NCI-H2081 treated with DMSO at 0.1 percent for 48 hours (cell line): ENCODE measurements around the gene EMC10.
"Not testable (repeated sequence)": the region's sequence is repeated elsewhere in the genome, so short reads cannot be mapped to it uniquely, and the experiment has no call there.

Experiments used
- DNase-seq: peaks from one replicate; lab custom pipeline; 2025; lab: John Stamatoyannopoulos, UW

Gene EMC10

GRCh38 chr19:50515168-50515561, 38.9 kb downstream of the EMC10 start:
- DNase-seq = no peak

DNA sequence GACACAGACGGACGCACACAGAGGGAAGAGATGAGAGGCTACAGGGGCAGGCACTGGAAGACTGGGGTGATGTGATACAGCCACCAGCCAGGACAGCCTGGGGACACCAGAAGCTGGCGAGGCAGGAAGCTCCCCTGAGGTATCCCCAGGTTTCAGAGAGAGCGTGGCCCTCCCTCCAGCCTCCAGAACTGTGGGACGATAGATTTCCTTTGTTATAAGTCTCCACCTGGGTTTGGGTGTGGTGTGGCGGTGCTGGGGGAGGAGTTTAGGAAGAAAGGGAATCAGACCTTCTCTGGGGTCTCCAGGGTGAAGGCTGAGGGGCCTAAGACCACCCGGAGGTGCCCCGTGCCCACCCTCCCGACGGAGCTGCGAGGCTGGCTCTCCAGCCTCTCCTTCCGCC, 40.1 kb downstream of the EMC10 start:
- DNase-seq = no peak

GRCh38 chr19:50516964-50517703, 40.8 kb downstream of the EMC10 start:
- no peak for DNase-seq

- DNase-seq = no peak
Observed at GRCh38 chr19:50517704-50518075, 41.4 kb downstream of the EMC10 start.

- DNase-seq = no peak
Observed at GRCh38 chr19:50518091-50519005, 42.0 kb downstream of the EMC10 start.

DNA sequence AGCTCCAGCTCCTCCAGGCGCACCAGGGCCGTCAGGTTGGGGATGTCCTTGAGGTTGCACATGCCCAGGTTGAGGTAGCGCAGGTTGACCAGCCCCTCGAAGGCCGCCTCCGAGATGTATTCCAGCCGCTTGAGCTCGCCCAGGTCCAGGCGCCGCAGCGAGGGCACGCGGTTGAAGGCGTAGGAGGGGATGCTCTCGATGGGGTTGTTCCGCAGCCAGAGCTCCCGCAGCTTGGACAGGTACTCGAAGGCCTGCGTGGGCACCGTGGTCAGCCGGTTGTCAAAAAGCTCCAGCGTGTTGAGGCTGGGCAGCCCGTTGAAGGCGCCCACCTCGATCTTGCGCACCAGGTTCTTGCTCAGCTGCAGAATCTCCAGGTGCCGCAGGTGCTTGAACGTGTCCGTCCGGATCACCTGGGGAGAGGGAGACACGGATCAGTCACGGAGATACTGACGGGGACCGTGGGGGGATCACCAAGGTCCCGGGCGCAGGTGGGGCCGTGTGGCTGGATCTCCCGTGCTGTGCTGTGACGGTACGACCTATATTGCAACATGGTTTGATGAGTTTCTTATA, 42.8 kb downstream of the EMC10 start:
- no peak for DNase-seq

DNA sequence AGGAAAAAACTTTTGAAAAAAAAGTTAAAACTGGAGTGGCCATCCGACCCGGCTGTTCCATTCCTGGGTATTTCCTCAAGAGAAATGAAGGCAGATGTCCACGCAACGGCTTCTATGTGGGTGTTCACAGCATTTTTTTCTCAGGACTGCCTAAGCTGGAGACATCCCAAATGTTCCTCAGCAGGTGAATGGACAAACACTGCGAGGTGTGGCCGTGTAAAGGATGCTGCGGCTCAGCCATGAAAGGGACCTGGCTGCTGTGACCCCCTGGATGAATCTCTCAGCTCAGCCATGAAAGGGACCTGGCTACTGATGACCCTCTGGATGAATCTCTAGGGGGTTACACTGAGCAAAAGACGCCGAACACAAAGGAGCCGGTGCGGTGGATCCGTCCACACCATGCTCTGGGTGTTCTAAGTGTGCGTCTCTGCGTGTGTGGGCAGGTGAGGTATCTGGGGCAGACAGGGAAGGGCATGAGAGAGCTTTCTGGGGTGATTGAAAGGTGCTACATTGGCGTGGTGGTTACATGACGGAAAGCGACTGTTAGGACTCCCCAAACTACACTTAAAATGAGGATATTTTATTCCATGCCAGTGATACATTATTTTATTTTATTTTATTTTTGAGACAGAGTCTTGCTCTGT, 44.6 kb downstream of the EMC10 start:
- no peak for DNase-seq

DNA sequence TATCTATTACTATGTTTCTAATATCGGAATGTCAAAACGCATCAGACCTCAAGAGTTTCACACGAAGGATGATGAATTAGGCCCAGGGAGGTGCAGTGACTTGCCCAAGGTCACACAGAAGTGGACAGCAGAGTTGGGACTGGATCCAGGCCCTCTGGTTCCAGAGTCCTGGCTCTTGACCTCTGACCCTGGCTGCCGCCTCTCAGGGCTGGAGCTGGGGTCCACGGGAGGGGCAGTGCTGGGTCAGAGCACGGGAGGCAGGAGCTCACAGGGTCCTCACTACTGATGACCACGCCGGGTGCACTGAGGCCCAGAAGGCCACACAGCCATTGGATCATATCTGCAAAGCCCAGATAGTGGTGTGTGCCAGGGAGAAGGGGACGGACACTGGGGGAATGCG, 46.6 kb downstream of the EMC10 start:
- DNase-seq = no peak

GRCh38 chr19:50528052-50528451, 51.7 kb downstream of the EMC10 start:
- DNase-seq = not testable (repeated sequence)

DNA sequence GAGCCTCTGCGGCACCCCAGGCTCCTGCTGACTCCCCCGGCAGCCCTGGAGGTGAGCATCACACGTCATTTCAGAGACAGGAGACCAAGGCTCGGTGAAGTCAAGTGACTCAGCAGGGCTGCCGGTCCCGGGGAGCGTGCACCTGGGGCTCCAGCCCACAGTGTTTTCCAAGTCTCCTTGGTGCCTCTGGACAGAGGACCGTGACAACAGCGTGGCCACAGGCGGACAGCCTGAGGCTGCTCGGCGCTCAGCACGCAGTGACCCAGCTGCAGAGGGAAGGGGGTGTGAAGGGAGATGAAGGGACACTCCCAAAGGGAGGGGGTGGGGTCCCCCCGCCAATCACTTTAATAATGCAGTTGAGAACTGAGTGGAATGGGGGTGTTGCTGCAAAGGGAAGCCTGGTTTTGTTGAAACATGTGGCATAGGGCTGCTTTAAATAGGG, 54.9 kb downstream of the EMC10 start:
- no peak for DNase-seq

DNA sequence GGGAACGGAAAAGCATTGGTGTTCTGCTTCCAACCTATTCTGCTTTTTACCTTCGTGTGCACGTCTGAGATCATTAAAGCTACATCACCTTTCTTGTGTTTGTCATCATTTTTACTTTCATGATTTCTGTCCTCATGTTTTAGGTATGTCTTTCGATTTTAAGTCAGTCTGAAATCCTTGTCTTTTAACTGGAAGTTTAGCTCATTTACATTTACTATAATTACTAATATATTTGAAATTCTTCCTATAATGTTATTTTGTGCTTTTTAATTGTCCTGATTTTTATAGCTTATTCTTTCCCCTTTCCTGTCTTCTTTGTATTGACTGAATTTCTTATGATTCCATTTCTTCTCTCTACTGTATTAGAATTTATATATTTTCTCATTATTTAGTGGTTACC, 56.6 kb downstream of the EMC10 start:
- DNase-seq = no peak

- DNase-seq = no peak
Observed at GRCh38 chr19:50534478-50534877, 58.2 kb downstream of the EMC10 start.

- DNase-seq = no peak
Observed at GRCh38 chr19:50535672-50536187, 59.4 kb downstream of the EMC10 start.

- no peak for DNase-seq
Observed at GRCh38 chr19:50536662-50537305, 60.5 kb downstream of the EMC10 start.

- no peak for DNase-seq
Observed at GRCh38 chr19:50537306-50537685, 61.0 kb downstream of the EMC10 start.

DNA sequence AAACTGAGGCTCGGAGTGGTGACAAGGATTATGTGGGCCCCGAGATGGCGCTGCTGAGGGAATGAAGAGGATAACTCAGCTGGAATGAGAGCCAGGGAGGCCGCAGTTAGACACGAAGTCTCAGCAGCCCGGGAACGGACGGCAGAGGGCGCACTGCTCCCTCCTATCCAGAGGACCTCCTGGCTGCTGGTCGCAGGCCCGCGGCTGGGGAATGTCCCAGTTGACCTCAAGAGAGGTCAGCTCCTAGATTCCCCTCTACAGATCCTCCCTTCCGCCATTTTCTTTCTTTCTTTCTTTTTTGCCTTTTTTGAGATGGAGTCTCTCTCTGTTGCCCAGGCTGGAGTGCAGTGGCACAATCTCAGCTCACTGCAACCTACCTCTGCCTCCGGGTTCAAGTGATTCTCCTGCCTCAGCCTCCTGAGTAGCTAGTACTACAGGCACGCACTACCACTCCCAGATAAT, 61.5 kb downstream of the EMC10 start:
- no peak for DNase-seq
